Inflammatory macrophage treated with lipopolysaccharide for 1 hour (primary cell): ENCODE results near the gene TRNP1.

ENCODE experiments used
- DNase-seq, 2 donors: peaks; one replicate each; pipeline ENCODE4 v3.0.0-alpha.2; 2020 to 2022

TRNP1 gene

DNA sequence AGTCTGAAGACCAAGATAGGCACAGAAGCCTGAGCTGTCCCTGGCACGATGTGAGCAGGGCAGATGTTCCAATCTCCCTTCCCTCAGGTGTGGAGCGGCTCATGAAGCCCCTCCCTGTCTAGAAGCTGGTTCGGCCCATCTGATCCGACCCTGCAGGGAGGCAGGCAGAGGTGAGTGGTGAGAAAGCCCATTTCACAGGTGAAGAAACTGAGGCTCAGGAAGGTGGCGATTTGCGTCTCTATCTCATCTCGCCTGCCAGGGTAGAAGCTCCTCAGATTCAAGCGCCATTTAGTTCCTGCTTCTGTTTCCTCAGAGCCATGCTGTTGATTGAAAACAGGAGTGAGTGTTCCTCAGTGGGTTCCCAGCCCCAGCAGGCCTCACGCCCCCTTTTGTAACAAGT lies 36.0 kb downstream of the TRNP1 start:
- no peak for DNase-seq

DNA sequence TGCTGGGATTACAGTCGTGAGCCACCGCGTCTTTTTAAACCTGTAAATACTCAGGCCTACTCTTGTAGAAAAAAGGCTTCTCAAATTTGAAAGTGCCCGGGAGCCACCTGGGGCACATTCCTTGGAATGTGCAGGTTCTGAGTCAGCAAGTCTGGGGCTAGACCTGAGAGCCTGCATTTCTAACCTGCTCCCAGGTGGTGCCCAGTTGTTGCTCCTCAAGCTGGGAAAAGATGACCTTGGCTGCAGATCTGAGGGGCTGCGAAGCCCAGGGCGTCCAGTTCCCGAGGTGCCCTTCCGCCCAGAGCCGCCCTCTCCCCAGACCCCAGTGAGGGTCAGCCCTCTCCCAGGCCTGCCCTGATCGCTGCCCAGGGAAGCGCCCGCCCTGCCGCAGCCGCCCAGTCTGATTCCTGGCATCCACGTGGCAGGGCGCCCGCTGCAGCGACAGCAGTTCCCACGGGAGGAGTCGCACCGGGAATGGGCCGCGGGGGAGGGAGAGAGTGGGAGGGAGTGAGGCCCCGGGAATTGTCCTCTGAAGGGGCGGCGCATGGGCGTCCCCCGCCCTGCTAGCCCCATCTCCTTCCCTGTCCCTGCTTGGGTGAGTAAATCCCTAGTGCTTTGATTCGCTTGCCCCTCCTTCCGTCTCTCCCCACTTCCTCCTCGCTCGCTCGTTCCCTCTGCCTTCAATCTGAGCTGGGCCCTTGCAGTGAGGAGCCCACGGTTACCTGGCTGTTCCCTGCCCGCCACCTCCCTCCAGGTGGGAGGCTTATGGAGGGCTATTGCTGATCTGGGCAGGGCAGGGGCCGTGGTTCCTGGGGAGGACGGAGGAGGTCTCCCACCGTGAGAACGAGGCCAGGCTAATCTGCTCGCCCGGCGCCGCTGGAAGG lies 38.0 kb downstream of the TRNP1 start:
- DNase-seq = peak in 1 of 2 donors; percentile 29

DNA sequence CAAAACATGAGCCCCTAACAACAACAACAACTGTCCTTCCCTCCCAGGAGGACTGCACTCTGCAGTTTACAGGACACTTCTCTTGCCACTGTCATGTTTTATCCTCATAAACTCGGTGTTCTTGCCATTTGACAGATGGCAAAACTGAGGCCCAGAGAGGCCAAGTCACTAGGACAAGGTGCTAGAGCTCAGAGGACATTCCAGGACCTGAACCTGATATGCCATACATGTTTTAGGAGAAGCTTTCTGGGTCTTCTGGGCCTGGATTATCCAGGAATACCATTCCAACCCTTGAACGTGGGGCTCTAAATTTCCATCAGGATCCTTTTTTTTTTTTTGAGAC lies 38.6 kb downstream of the TRNP1 start:
- no peak for DNase-seq

DNA sequence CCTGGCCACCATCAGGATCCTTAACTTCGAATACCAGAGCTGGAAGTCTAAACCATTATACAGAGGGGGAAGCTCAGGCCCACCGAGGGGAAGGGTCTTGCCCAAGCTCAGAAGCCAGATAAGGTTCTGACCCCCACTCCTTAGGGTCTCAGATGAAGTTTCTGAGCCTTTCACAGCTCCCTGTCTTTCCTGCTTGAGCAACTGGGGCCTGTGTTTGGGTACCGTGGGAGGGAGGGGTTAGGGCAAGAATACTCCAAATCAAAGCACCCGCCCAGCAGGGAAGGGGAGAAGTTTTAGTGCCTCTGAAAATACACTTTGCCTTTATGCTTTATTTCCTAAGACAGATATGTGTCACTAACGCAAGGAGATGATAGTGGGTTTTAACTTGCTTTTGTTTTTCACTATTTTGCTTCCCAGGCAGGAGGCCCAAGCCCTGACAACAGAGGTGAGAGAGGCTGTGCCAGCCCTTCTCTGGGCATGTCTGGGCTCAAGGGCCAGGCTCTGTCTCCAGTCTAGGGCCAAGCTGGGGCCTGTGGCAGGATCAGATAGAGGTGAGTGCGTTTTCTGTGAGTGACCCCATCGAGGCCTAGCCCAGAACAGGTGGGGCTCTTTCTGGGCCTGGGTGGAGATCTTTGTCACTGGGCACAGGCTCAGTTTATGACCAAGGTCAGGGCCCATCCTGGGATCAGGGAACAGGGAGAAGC lies 39.7 kb downstream of the TRNP1 start:
- no peak for DNase-seq

DNA sequence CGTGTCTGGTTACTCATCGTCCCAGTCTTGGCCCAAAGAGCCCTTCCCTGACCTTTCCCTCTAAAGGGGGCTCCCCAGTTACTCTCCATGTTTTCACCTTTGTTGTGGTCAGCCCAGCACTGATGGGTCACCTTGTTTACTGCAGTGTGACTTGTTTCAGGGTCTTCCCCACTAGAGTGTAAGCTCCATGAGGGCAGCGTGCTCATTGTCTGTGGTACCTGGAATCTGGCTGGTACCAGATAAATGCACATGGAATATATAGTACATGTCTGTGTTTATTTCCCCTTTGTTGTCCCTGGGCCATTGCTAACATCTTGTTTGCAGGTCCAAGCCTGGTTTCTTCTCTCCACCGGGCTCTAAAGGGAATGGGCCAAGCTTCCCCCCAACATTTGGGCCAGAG lies 41.9 kb downstream of the TRNP1 start:
- no peak for DNase-seq

DNA sequence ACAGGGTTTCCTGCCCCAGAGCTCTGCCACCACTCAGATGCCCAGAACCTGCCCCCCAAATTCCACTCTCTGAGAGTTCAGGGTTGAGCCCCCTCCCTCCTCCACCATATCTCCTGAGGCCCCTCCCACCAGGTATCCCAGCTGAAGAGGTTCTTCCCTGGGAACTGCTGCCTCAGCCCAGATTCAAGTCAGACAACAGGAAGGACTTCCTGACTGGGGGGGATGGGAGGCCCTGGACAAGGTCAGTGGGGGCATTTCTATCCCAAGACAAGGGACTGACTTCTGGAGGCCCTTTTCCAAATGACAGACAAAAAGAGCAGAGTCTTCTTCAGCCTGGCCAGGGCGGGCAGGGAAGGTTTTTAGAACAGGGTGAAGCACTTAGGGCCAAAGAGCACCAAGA lies 43.2 kb downstream of the TRNP1 start:
- DNase-seq = no peak

DNA sequence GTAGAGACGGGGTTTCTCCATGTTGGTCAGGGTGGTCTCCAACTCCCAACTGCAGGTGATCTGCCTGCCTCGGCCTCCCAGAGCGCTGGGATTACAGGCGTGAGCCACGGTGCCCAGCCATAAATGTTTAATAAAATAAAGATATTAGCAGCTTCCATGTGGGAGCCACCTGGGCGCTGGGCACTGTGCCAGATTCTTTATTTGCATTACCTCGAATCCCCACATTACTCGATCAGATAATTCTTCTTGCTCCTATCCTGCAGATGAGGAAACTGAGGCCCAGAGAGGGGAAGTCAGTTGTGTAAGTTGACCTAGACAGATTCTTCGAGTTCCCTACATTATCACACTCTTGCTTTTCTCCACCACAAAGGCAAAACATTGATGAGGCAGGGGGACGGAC lies 44.0 kb downstream of the TRNP1 start:
- no peak for DNase-seq

DNA sequence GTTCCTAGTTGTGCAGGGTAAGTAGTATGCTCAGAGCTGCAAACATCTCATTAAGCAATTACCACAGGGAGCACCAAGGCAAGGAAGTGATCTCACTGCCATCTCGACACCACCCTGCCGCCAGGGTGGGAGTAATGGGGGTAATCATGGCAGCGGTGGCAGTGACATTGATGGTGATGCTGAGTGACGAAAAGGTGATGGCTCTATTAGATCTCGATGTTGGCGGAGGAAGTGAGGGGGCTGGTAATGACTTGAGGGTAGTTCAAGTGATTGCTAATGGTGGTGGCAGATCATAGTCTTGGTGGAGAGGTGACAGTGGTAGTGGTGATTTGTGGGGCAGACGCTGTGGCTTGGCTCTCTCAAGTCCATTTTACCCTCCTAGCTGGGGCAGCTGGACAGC lies 44.5 kb downstream of the TRNP1 start:
- DNase-seq = no peak

DNA sequence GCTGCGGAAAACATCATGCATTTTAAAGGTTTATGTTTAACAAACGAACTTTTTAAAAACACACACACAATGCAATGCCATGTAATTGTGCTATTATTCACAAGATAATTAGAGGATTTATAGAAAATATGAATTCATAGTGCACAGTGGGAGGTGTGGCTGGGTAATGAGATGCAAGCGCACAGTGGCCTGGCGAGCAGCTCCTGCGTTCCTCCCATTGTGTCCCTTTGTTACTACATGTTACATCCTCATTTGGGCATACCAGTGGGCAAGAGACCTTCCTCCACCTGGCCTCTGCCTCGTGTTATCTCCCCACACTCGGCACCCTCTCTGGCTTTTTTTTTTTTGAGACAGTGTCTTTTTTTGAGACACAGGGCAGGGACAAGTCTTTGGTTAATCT lies 49.2 kb downstream of the TRNP1 start:
- DNase-seq = no peak

DNA sequence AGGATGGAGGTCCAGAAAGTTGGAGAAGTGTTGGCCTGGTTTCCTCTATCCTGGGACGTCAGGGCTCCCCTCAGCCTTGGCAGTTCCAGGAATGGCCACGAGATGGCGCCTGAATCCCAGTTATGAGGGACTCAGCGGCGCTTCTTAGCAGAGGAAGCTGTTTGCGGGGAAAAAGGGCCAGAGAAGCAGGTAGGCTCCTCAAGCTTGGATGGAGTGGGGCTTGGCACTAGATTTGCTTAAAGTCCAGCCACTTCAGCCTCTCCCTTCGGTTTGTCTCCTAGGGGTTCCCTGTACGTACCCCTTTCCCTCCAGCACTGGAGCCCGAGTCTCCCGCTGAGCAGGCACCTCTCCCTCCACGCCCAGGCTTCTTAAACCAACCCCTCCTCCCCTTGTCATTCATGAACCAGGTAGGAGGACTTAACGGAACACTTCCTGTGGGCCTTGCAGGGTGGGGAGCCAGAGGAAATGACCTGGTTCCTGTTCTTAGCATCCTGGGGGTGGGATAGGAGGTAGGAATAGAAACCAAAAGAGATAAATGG lies 51.2 kb downstream of the TRNP1 start:
- peak; percentile 71 to 100 for DNase-seq

DNA sequence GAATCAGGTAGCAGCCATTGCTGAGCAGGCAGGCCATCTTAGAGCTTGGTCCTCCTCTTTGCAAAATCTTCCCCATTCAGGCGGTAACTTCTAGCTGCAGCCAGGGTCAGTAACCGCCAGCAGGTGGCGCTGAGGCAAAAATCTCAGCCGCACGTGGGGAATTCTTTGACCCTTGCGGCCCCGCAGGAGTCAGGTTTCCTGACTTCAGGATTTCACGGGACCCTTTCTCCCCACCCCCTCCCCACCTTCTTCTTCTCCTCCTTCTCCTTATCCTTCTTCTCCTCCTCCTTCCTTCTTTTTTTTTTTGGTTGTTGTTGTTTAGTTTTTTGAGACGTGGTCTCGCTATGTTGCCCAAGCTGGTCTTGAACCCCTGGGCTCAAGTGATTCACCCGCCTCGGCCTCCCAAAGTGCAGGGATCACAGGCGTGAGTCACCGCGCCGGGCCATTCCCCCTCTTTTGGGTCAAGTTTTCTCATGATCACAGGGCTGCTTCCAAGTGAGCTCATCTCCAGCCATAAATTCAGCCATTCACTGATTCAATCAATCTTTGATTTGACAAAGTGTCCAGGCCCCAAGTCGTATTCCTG lies 52.6 kb downstream of the TRNP1 start:
- DNase-seq = peak; percentile 51 to 79

DNA sequence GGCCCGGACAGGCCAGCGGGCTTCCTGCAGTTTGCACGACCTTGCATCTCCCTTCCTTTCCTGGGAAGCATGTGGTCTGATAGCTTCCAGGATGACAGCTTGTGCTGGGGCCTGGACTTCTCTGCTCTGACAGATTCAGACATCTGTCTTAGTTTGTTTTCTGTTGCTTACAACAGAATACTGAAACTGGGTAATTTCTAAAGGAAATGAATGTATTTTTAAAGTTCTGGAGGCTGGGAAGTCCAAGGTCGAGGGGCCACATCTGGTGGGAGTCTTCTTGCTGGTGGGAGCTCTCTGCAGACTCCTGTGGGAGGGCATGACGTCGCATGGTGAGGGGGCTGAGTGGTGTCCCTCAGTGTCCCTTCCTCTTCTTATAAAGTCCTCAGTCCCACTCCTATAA lies 54.4 kb downstream of the TRNP1 start:
- peak; percentile 23 to 73 for DNase-seq

DNA sequence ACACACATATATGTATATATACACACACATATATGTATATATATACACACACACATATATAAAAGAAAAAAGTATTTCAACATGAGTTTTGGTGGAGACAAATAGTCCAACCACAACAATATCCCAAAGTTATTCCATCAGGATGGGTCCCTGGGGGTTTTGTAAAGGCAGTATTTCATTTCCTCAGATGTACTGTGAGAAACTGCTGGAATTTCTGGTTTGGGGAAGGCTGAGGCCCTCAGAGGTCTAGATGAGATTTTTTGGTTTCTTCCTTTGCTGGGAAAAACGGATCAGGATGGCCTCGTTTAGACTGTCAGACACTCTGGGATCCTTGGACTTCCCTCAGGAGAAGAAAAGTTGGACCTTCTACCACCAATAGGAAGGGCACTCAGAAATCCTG lies 55.6 kb downstream of the TRNP1 start:
- DNase-seq = no peak

DNA sequence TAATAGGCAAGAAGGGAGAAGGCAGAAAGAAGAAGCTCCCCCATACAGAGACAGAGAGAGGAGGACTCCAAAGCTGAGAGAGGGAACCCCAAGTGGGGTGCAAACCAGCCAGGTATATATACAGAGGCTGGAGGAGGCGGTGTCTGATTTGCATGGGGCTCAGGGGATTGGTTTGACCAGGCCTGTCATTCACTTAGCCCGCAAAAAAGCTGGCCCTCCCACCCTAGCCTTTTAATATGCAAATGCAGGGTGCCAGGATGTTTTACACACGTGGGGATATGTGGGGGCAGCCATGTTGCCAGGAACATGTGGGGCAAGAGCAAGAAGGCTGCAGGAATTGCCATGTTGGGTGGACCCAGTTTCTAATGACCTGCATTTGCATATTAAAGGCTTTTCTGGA lies 56.1 kb downstream of the TRNP1 start:
- peak in 1 of 2 donors; percentile 31 for DNase-seq
